HG03175 (cell line): ENCODE data around the gene TBC1D8.

Experiments
- ATAC-seq: cut with Tn5 transposase; IDR thresholded peaks from one replicate; pipeline ENCODE4 v1.9.1; 2021; ENCODE audit warnings: mild to moderate bottlenecking, moderate library complexity; ENCODE audit not compliant: unreplicated experiment

The TBC1D8 gene

GRCh38 chr2:101113441-101114267 is 37.5 kb downstream of the TBC1D8 start:
- no peak for ATAC-seq

GRCh38 chr2:101112772-101113157 is 38.4 kb downstream of the TBC1D8 start:
- ATAC-seq: no peak

- ATAC-seq: no peak
Measured at GRCh38 chr2:101111917-101112771, 39.0 kb downstream of the TBC1D8 start.

- no peak for ATAC-seq
Measured at GRCh38 chr2:101111262-101111838, 39.8 kb downstream of the TBC1D8 start.

GRCh38 chr2:101109451-101110118 is 41.6 kb downstream of the TBC1D8 start:
- no peak for ATAC-seq

- no peak for ATAC-seq
Measured at GRCh38 chr2:101108357-101108756, 42.8 kb downstream of the TBC1D8 start.

- no peak for ATAC-seq
Measured at GRCh38 chr2:101107241-101107640, 43.9 kb downstream of the TBC1D8 start.

- ATAC-seq: no peak
Measured at GRCh38 chr2:101106453-101107181, 44.6 kb downstream of the TBC1D8 start.

- ATAC-seq: no peak
Measured at GRCh38 chr2:101105654-101106053, 45.5 kb downstream of the TBC1D8 start.

GRCh38 chr2:101097638-101098037 is 53.5 kb downstream of the TBC1D8 start:
- ATAC-seq: no peak

GRCh38 chr2:101096619-101097142 is 54.5 kb downstream of the TBC1D8 start:
- ATAC-seq: no peak

- ATAC-seq: no peak
Measured at GRCh38 chr2:101094351-101094750, 56.8 kb downstream of the TBC1D8 start.

- ATAC-seq: no peak
Measured at GRCh38 chr2:101089942-101090799, 61.0 kb downstream of the TBC1D8 start.

GRCh38 chr2:101089419-101089818 is 61.8 kb downstream of the TBC1D8 start:
- peak; percentile 83 for ATAC-seq

- ATAC-seq: no peak
Measured at GRCh38 chr2:101087638-101088037, 63.5 kb downstream of the TBC1D8 start.

GRCh38 chr2:101083613-101084012 is 67.6 kb downstream of the TBC1D8 start:
- ATAC-seq: no peak

GRCh38 chr2:101082998-101083397 is 68.2 kb downstream of the TBC1D8 start:
- ATAC-seq: no peak

GRCh38 chr2:101081375-101081907 is 69.7 kb downstream of the TBC1D8 start:
- ATAC-seq: no peak
